CD4-positive, alpha-beta T cell (primary cell): ENCODE measurements around the gene TGM1. TPM values are rescaled to one million over a fixed set of nuclear protein-coding genes. Genes with fewer than 3 reads are reported as not detected.

ENCODE experiments used
- ATAC-seq: fragments of 200-7000 bp; cut with Tn5 transposase; one replicate; pipeline ENCODE4 v1.10.0; 2022; ENCODE audit warnings: mild to moderate bottlenecking; ENCODE audit not compliant: poor library complexity
- CTCF ChIA-PET: fragments of 350-600 bp; sonication (Branson Sonifier 250); formaldehyde crosslinking; loops from one replicate; lab custom pipeline; 2021; ENCODE audit warnings: antibody characterized with exemption, inconsistent platforms; lab: Charles Lee
- POLR2A ChIA-PET: fragments of 350-600 bp; sonication (Branson Sonifier 250); formaldehyde crosslinking; loops from one replicate; lab custom pipeline; 2021; ENCODE audit warnings: antibody characterized with exemption, inconsistent platforms; lab: Charles Lee
- DNase-seq, 14 experiments: peaks; one replicate each; pipeline ENCODE4 v3.0.0-alpha.2; 2013 to 2020; ENCODE audit warnings: mixed read lengths in 2 of 14
- H3K27ac ChIP-seq, 2 donors: one replicate each; pipeline versions ENCODE4 v1.5.1 to v1.7.0; 2013; ENCODE audit warnings: low read length in 2 of 2, low read depth in 1 of 2, mild to moderate bottlenecking in 1 of 2
- H3K27me3 ChIP-seq, 2 experiments: 1 replicate in 1 of 2; 2 replicates in 1 of 2; pipeline versions ENCODE4 v1.6.1 to v1.7.0; 2013; ENCODE audit warnings: low read length in 2 of 2, control low read depth in 1 of 2, mild to moderate bottlenecking in 1 of 2, moderate library complexity in 1 of 2; ENCODE audit not compliant: insufficient read depth in 2 of 2, control insufficient read depth in 1 of 2
- H3K36me3 ChIP-seq: one replicate; pipeline ENCODE4 v1.6.1; 2013; ENCODE audit warnings: low read length, control low read depth; ENCODE audit not compliant: insufficient read depth
- H3K4me1 ChIP-seq: one replicate; pipeline ENCODE4 v1.6.1; 2013; ENCODE audit warnings: low read length, control low read depth; ENCODE audit not compliant: insufficient read depth
- H3K4me3 ChIP-seq: one replicate; pipeline ENCODE4 v1.5.1; 2013; ENCODE audit warnings: mild to moderate bottlenecking, low read length, moderate library complexity
- H3K9me3 ChIP-seq, 2 experiments: 1 replicate in 1 of 2; 2 replicates in 1 of 2; pipeline versions ENCODE4 v1.6.1 to v1.7.0; 2013; ENCODE audit warnings: low read length in 2 of 2, mild to moderate bottlenecking in 2 of 2, control low read depth in 1 of 2, moderate library complexity in 1 of 2; ENCODE audit not compliant: control insufficient read depth in 1 of 2, insufficient read depth in 1 of 2
- H3K27ac Mint-ChIP-seq: one replicate; pipeline ENCODE4 v1.8.0; 2020; ENCODE audit warnings: mixed read lengths
- H3K27me3 Mint-ChIP-seq: one replicate; pipeline ENCODE4 v1.8.0; 2021; ENCODE audit warnings: mixed read lengths
- H3K36me3 Mint-ChIP-seq: one replicate; pipeline ENCODE4 v1.8.0; 2021; ENCODE audit warnings: low read depth, mixed read lengths
- H3K4me1 Mint-ChIP-seq: one replicate; pipeline ENCODE4 v1.8.0; 2021; ENCODE audit warnings: low read depth, mixed read lengths
- H3K4me3 Mint-ChIP-seq: one replicate; pipeline ENCODE4 v1.8.0; 2020; ENCODE audit warnings: mild to moderate bottlenecking, mixed read lengths
- H3K9me3 Mint-ChIP-seq: one replicate; pipeline ENCODE4 v1.8.0; 2020; ENCODE audit warnings: mixed read lengths
- CTCF ChIP-seq: fragments of 200-600 bp; IDR thresholded peaks from one replicate; pipeline ENCODE4 v1.8.0; 2022; ENCODE audit warnings: antibody characterized with exemption, mild to moderate bottlenecking
- intact Hi-C, 2 experiments: fragments of 100-400 bp; cut with DNase I in 1 of 2; cut with micrococcal nuclease in 1 of 2; formaldehyde crosslinking; loops; one replicate each; pipeline versions ENCODE4 v1.15.1 to v1.9.0; 2023 to 2025; cut with DNase I, micrococcal nuclease
- total RNA-seq, 174 experiments: library from RNA in 2 of 174; stranded (reverse) in 2 of 174; gene quantifications; one replicate each; pipeline ENCODE4 v1.2.3 and lab custom pipeline; 2021 to 2026

TGM1 gene
- total RNA-seq, 2 experiments from 2014 or later, result 3.5 to 3.9 TPM

DNA sequence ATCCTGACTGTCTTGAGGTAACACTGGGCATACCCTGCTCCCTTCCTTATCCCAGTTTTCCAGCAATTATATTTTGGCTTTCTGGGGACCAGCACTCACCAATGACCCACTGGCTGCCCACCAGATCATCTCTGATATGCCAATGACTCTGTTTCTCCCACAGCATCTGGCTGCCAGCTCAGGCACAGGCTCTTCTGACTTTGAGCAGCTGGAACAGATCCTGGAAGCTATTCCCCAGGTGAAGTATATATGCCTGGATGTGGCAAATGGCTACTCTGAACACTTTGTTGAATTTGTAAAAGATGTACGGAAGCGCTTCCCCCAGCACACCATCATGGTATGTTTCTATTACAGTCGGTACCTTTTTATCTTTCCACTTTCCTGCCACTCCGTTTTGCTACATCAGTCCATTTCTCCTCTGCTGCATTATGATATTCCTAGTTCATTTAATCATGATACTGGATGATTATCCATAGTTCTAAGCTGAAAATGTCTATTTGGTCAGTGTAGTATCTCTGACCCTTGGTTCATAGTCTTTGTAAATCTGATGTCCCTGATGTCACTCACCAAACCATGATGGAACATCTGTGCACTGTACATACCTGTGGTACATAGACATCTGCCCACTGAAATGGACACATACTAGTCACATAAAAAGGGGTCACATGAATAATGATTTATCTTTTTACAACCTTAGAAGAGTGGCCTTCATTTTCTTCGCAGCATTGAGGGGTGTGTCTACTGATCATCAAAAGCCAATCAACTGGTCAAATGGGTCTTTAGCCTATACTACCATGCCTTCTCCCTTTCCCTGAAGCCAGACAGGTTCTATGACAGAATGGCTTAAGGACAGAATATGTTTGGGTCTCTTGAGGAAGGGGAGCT lies 26.9 kb downstream of the TGM1 start:
- ChIA-PET CTCF (interaction anchor here (2.0 to 3.3 kb wide), 4 partner anchors 20 to 97 kb away, joined by 7 to 14 read pairs (median 10); partner anchors contain the start of genes IRF9 and MDP1), POLR2A (interaction anchor here (0.6 to 2.6 kb wide), 5 partner anchors 7 to 74 kb away, joined by 3 to 11 read pairs (median 3); partner anchors contain the start of genes IPO4, MDP1 and RABGGTA)
- Mint-ChIP-seq H3K27me3 (no peaks in the 10 kb centered on the region), H3K4me3 (peak overlapping the region; percentile 40), H3K9me3 (no peaks in the 10 kb centered on the region), H3K4me1 (peaks cover 91% of the 10 kb centered on the region), H3K27ac (peak overlapping the region; percentile 93), H3K36me3 (peaks cover 95% of the 10 kb centered on the region)
- Histone ChIP-seq H3K27ac (no peak overlapping the region), H3K27me3 (no peaks in the 10 kb centered on the region), H3K9me3 (no peaks in the 10 kb centered on the region), H3K4me1 (peaks cover 55% of the 10 kb centered on the region), H3K4me3 (no peak overlapping the region), H3K36me3 (peaks cover 72% of the 10 kb centered on the region)
- intact Hi-C loops, result no loop called here
- no peak for ATAC-seq
- no peak for DNase-seq
- TF ChIP-seq CTCF, result no peak

DNA sequence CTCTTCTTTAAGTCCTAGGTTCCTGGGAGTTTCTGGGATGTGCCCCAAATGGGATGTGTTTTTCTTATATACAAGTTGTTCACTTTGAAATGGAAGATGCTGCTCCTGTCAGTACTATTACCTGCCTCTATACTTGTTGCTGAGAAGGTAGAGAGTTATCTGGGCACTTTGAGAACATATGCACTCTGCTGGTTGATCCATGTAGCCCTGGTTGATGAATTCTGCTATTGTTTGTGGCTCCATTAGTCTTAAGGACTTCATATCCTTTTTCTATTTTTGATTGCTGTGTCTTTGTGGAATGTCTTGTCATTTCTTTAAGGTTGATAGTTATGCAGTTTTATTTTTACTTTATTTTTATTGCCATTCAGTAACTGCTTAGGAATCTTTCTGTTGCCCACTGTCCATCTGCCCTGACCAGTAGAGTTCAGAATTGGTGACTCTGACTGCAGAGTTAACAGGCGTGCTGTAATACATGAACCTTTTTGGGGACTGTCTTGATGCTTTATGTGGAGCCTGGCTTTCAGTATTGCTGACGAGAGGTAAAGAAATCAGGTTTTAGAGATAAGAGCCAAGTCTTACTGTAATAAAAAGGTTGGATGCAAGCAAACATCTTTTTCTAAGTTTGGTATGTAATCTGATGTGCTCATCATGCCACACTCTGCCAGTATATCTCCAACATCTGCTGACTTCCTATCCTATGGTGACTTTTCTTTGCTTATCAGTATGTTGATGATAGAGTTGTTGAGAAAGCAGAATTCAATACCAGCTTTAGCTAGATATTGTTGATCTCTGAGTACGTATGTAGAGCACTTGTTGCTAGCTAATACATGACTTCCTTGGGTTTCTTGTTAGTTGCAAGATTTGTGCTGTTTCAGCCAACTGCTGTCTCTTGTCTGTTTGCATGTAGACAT lies 28.6 kb downstream of the TGM1 start:
- Histone ChIP-seq H3K4me3 (no peak overlapping the region), H3K4me1 (peaks cover 43% of the 10 kb centered on the region), H3K9me3 (no peaks in the 10 kb centered on the region), H3K27me3 (no peaks in the 10 kb centered on the region), H3K36me3 (peaks cover 58% of the 10 kb centered on the region), H3K27ac (peak overlapping the region in 1 of 2 donors; percentile 6)
- CTCF ChIA-PET, result interaction anchor here (1.0 to 3.1 kb wide), 7 partner anchors 18 to 99 kb away, joined by 3 to 13 read pairs (median 7); partner anchors contain the start of genes IRF9 and MDP1
- DNase-seq (no peak), ATAC-seq (no peak)
- intact Hi-C loops, result loop anchor here (5.0 kb wide), 4 partner anchors 37 to 208 kb away; partner anchors contain the start of genes PSME2 (in 1 of the 2), RABGGTA (in 1 of the 2), RNF31 (in 1 of the 2) and SDR39U1 (in 1 of the 2)
- peak overlapping the region; percentile 93 for H3K27ac Mint-ChIP-seq
- no peak for TF ChIP-seq CTCF
- POLR2A ChIA-PET, result interaction anchor here (0.7 to 2.6 kb wide), 9 partner anchors 8 to 203 kb away, joined by 3 to 40 read pairs (median 3); partner anchors contain the start of genes DCAF11, IPO4, MDP1 and NRL
- no peaks in the 10 kb centered on the region for H3K9me3 Mint-ChIP-seq
- no peaks in the 10 kb centered on the region for H3K27me3 Mint-ChIP-seq
- peaks cover 77% of the 10 kb centered on the region for H3K4me1 Mint-ChIP-seq
- H3K36me3 Mint-ChIP-seq, result peaks cover 81% of the 10 kb centered on the region
- peak overlapping the region; percentile 96 for H3K4me3 Mint-ChIP-seq

DNA sequence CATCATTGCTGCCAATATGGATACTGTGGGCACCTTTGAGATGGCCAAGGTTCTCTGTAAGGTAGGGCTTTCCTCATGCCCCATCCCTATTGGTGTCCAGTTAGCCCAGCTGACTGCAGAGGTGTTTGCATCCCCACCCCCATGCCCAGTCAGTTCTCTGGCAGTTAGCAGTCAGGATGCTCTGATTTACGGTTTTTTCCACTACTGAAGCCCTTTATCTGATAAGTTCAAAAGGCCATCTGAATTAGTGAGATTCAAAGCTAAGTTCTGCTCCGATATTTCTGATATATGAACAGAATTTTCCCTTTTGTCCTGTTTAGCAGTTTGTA lies 29.5 kb downstream of the TGM1 start:
- intact Hi-C loops, result loop anchor here (2.0 to 5.0 kb wide), 6 partner anchors 36 to 209 kb away; partner anchors contain the start of genes PSME2 (in 2 of the 2), RNF31 (in 2 of the 2), IPO4 (in 1 of the 2) and RABGGTA (in 1 of the 2)
- Mint-ChIP-seq H3K9me3 (no peaks in the 10 kb centered on the region), H3K4me1 (peaks cover 74% of the 10 kb centered on the region), H3K36me3 (peaks cover 77% of the 10 kb centered on the region), H3K27ac (peak overlapping the region; percentile 93), H3K4me3 (peak overlapping the region; percentile 96), H3K27me3 (no peaks in the 10 kb centered on the region)
- H3K27me3 ChIP-seq, result no peaks in the 10 kb centered on the region
- no peak for TF ChIP-seq CTCF
- POLR2A ChIA-PET, result interaction anchor here (0.7 to 2.6 kb wide), 9 partner anchors 9 to 204 kb away, joined by 3 to 40 read pairs (median 4); partner anchors contain the start of genes CHMP4A, DCAF11, IRF9 and MDP1
- peaks cover 35% of the 10 kb centered on the region for H3K4me1 ChIP-seq
- H3K4me3 ChIP-seq, result peak overlapping the region; percentile 98
- H3K27ac ChIP-seq, result peak overlapping the region; percentile 81 to 95
- no peak for DNase-seq
- no peak for ATAC-seq
- H3K9me3 ChIP-seq, result no peaks in the 10 kb centered on the region
- CTCF ChIA-PET, result interaction anchor here (1.0 to 3.1 kb wide), 5 partner anchors 18 to 100 kb away, joined by 3 to 13 read pairs (median 7); partner anchors contain the start of genes IRF9 and MDP1
- H3K36me3 ChIP-seq, result peaks cover 50% of the 10 kb centered on the region
